Measurements from ENCODE around the gene NHSL2.

The NHSL2 gene

DNA sequence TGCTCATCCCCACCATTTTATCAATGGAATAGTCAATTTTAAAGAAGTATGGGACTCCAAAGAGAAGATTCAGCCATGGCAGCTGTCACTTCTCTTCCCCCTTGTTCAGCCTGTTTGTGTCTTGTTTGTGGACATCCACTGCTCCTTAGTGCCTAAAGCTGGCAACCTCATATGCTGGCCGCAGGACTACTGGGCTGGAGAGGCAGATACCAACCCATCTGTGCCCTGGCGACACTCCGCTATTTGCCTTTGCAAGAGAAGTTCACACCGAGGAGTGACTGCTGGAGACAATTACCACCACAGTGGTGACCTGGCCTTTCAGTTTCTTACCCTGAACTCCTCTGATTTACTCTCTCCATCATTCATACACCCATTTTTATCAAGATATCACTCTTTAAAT is 64.3 kb downstream of the NHSL2 start:
- DNase-seq (ENCODE audit: low read depth) = no peak
- H3K4me3 ChIP-seq (ENCODE audit: control insufficient read depth, low read depth, low read length) = no peak overlapping the region
- TF ChIP-seq, protein P1, sequence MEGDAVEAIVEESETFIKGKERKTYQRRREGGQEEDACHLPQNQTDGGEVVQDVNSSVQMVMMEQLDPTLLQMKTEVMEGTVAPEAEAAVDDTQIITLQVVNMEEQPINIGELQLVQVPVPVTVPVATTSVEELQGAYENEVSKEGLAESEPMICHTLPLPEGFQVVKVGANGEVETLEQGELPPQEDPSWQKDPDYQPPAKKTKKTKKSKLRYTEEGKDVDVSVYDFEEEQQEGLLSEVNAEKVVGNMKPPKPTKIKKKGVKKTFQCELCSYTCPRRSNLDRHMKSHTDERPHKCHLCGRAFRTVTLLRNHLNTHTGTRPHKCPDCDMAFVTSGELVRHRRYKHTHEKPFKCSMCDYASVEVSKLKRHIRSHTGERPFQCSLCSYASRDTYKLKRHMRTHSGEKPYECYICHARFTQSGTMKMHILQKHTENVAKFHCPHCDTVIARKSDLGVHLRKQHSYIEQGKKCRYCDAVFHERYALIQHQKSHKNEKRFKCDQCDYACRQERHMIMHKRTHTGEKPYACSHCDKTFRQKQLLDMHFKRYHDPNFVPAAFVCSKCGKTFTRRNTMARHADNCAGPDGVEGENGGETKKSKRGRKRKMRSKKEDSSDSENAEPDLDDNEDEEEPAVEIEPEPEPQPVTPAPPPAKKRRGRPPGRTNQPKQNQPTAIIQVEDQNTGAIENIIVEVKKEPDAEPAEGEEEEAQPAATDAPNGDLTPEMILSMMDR (IDR thresholded peaks at IDR 0.05; ENCODE audit: control insufficient read depth, insufficient read depth, low read depth, low read length, missing control alignments) = no peak

DNA sequence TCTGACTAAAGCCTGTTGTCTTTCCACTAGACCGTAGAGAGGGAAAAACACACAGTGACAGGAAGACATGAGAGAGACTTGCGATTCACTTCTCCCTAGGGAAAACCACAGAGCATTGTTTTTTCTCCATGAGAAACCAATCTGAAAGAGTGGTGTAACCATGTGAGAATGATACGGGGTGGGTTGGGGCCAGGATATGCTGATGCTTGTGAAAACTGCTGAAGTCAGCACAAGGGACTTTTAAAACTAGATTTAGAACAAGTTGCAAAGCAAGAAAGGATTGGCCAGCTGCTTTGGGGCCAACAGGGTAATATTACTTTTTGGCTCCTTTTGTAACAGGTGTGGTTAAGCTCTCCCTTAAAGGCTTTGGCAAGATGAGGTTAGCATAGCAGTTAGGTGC is 66.1 kb downstream of the NHSL2 start:
- TF ChIP-seq, protein P1 (IDR thresholded peaks at IDR 0.05; ENCODE audit: control insufficient read depth, insufficient read depth, low read depth, low read length, missing control alignments) = no peak
- H3K4me3 ChIP-seq (ENCODE audit: control insufficient read depth, low read depth, low read length) = no peak overlapping the region
- no peak for DNase-seq (ENCODE audit: low read depth)

- no peak overlapping the region for H3K4me3 ChIP-seq (ENCODE audit: control insufficient read depth, low read depth, low read length)
- DNase-seq (ENCODE audit: low read depth) = no peak
- TF ChIP-seq, protein P1 (IDR thresholded peaks at IDR 0.05; ENCODE audit: control insufficient read depth, insufficient read depth, low read depth, low read length, missing control alignments) = no peak
Observed at GRCh38 chrX:71978164-71978563, 67.5 kb downstream of the NHSL2 start.

DNA sequence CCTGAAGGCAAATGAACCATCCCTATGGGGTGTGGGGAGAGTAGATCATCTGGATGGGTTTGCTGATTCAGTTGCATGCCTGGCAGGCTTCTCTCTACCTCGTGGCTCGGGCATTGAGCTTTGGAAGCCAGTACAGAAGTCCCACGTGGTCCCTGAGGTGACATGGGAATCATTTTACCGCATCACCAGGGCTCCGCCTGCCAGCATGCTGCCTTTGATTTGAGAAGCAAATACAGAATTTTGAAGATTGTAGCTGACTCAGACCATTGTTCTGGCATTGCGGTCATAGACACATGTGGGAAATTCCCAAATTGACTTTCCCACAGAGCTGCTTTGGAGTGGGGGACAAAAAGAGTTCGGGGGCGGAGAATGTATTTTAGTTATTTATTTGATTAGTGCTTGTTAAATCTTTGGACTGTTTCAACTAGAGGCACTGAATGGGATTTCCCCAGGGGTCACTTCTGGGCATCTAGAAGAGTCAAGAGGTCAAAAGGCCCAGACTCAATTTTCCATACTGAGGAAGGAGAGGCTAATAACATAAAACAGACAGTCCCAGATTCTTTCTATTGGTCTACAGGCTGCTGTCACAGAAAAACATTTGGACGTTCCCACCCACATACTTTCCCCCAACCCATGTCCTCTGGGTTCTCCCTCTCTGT is 79.3 kb downstream of the NHSL2 start:
- H3K4me3 ChIP-seq (ENCODE audit: control insufficient read depth, low read depth, low read length) = no peak overlapping the region
- DNase-seq (ENCODE audit: low read depth) = peak; percentile 46

DNA sequence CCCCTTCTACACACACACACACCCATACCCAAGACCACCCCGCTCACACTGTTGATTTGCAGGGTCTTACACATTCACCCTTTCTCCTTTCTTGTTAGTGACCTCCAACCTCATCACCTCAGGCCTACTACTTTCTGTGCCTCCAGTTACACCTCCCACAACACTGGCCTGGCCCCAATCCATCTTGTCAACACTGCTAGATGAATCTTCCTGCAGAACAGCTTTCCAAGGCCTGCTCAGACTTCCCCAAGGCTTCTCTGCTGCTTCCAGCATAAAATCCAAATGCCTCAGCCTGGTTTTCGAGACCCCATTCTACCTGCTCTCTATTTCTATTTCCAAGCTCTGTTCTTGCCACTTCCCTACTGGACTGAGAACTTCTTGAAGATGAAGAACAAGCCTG is 79.9 kb downstream of the NHSL2 start:
- TF ChIP-seq, protein P1 (IDR thresholded peaks at IDR 0.05; ENCODE audit: control insufficient read depth, insufficient read depth, low read depth, low read length, missing control alignments) = no peak
- no peak for DNase-seq (ENCODE audit: low read depth)
- H3K4me3 ChIP-seq (ENCODE audit: control insufficient read depth, low read depth, low read length) = no peak overlapping the region

More for the DNA sequence above, 79.3 kb downstream of the NHSL2 start:
- TF ChIP-seq, protein P1 (IDR thresholded peaks at IDR 0.05; ENCODE audit: control insufficient read depth, insufficient read depth, low read depth, low read length, missing control alignments) = no peak

GRCh38 chrX:71991164-71991563 is 80.5 kb downstream of the NHSL2 start:
- no peak for DNase-seq (ENCODE audit: low read depth)
- TF ChIP-seq, protein P1 (IDR thresholded peaks at IDR 0.05; ENCODE audit: control insufficient read depth, insufficient read depth, low read depth, low read length, missing control alignments) = no peak
- no peak overlapping the region for H3K4me3 ChIP-seq (ENCODE audit: control insufficient read depth, low read depth, low read length)

Data from AG09309 (cell line).